H9 (cell line): Measurements from ENCODE around the gene DENND4A. TPM values are rescaled to one million over a fixed set of nuclear protein-coding genes. Genes with fewer than 3 reads are reported as not detected.

ENCODE experiments used
- DNase-seq: peaks from one replicate; pipeline ENCODE4 v3.0.0-alpha.2; 2017
- H2AFZ ChIP-seq: one replicate; pipeline ENCODE4 v1.6.1; 2013; ENCODE audit warnings: mild to moderate bottlenecking, low read length, control low read depth, moderate library complexity
- H2AK5ac ChIP-seq: 2 replicates; pipeline ENCODE4 v1.6.1; 2013; ENCODE audit warnings: low read length, control low read depth, mixed read lengths; ENCODE audit not compliant: insufficient read length
- H2BK120ac ChIP-seq: one replicate; pipeline ENCODE4 v1.6.1; 2013; ENCODE audit warnings: low read depth, mild to moderate bottlenecking, low read length, control low read depth, inconsistent platforms; ENCODE audit not compliant: poor library complexity, severe bottlenecking
- H2BK12ac ChIP-seq: 2 replicates; pipeline ENCODE4 v1.6.1; 2013; ENCODE audit warnings: low read length, control low read depth, mixed read lengths, low read depth; ENCODE audit not compliant: insufficient read length
- H2BK15ac ChIP-seq: 2 replicates; pipeline ENCODE4 v1.6.1; 2013; ENCODE audit warnings: low read depth, low read length, control low read depth
- H2BK20ac ChIP-seq: one replicate; pipeline ENCODE4 v1.6.1; 2013; ENCODE audit warnings: low read depth, mild to moderate bottlenecking, low read length, control low read depth, inconsistent platforms; ENCODE audit not compliant: poor library complexity, severe bottlenecking
- H2BK5ac ChIP-seq: 2 replicates; pipeline ENCODE4 v1.6.1; 2013; ENCODE audit warnings: low read length, control low read depth, mixed read lengths; ENCODE audit not compliant: insufficient read length
- H3K14ac ChIP-seq: 2 replicates; pipeline ENCODE4 v1.6.1; 2013; ENCODE audit warnings: low read length, control low read depth; ENCODE audit not compliant: insufficient read depth
- H3K18ac ChIP-seq: 2 replicates; pipeline ENCODE4 v1.6.1; 2013; ENCODE audit warnings: low read depth, mild to moderate bottlenecking, mixed read lengths, low read length, control low read depth; ENCODE audit not compliant: insufficient read length
- H3K23ac ChIP-seq: 2 replicates; pipeline ENCODE4 v1.6.1; 2013; ENCODE audit warnings: low read length, control low read depth, mixed read lengths, low read depth; ENCODE audit not compliant: insufficient read length
- H3K23me2 ChIP-seq: 2 replicates; pipeline ENCODE4 v1.6.1; 2013; ENCODE audit warnings: low read depth, mild to moderate bottlenecking, mixed read lengths, low read length, control low read depth; ENCODE audit not compliant: insufficient read length, poor library complexity, severe bottlenecking
- H3K27ac ChIP-seq: 2 replicates; pipeline ENCODE4 v1.5.1; 2013; ENCODE audit warnings: low read length, control low read depth, mixed read lengths, low read depth; ENCODE audit not compliant: insufficient read length
- H3K27me3 ChIP-seq: 2 replicates; pipeline ENCODE4 v1.6.1; 2013; ENCODE audit warnings: low read length, control low read depth, inconsistent platforms; ENCODE audit not compliant: insufficient read depth
- H3K4ac ChIP-seq: 2 replicates; pipeline ENCODE4 v1.6.1; 2013; ENCODE audit warnings: low read depth, mild to moderate bottlenecking, control low read depth, inconsistent platforms, low read length, moderate library complexity
- H3K4me1 ChIP-seq: 2 replicates; pipeline ENCODE4 v1.6.1; 2013; ENCODE audit warnings: low read length, control low read depth, inconsistent platforms; ENCODE audit not compliant: insufficient read depth
- H3K4me2 ChIP-seq: 2 replicates; pipeline ENCODE4 v1.6.1; 2013; ENCODE audit warnings: low read length, control low read depth, mixed read lengths; ENCODE audit not compliant: insufficient read length, insufficient read depth
- H3K56ac ChIP-seq: 2 replicates; pipeline ENCODE4 v1.6.1; 2013; ENCODE audit warnings: low read depth, mild to moderate bottlenecking, mixed read lengths, low read length, control low read depth; ENCODE audit not compliant: insufficient read length
- H3K79me1 ChIP-seq: 2 replicates; pipeline ENCODE4 v1.6.1; 2013; ENCODE audit warnings: low read depth, mild to moderate bottlenecking, moderate library complexity, low read length, control low read depth, inconsistent platforms; ENCODE audit not compliant: insufficient read depth, poor library complexity, severe bottlenecking
- H3K79me2 ChIP-seq: 2 replicates; pipeline ENCODE4 v1.6.1; 2013; ENCODE audit warnings: low read length, control low read depth, inconsistent platforms; ENCODE audit not compliant: insufficient read depth
- H3K9ac ChIP-seq: 2 replicates; pipeline ENCODE4 v1.6.1; 2013; ENCODE audit warnings: low read length, control low read depth, mixed read lengths; ENCODE audit not compliant: insufficient read length; ENCODE audit errors: extremely low read depth
- H3K9me3 ChIP-seq: one replicate; pipeline ENCODE4 v1.6.1; 2013; ENCODE audit warnings: low read depth, low read length, inconsistent platforms; ENCODE audit not compliant: control insufficient read depth
- H3T11ph ChIP-seq: one replicate; pipeline ENCODE4 v1.6.1; 2013; ENCODE audit warnings: mild to moderate bottlenecking, low read length, control low read depth, inconsistent platforms
- H4K20me1 ChIP-seq: one replicate; pipeline ENCODE4 v1.6.1; 2013; ENCODE audit not compliant: control insufficient read depth, insufficient read length, insufficient read depth
- H4K5ac ChIP-seq: 2 replicates; pipeline ENCODE4 v1.6.1; 2013; ENCODE audit warnings: low read depth, mild to moderate bottlenecking, mixed read lengths, low read length, control low read depth; ENCODE audit not compliant: insufficient read length
- H4K8ac ChIP-seq: replicated peaks from 2 replicates; pipeline ENCODE4 v1.6.1; 2013; ENCODE audit warnings: low read length, control low read depth, mixed read lengths, low read depth; ENCODE audit not compliant: insufficient read length
- H4K91ac ChIP-seq: 2 replicates; pipeline ENCODE4 v1.6.1; 2013; ENCODE audit warnings: low read depth, mild to moderate bottlenecking, moderate library complexity, mixed read lengths, low read length, control low read depth; ENCODE audit not compliant: insufficient read length
- H3K27ac Mint-ChIP-seq, 3 experiments: 2 replicates in 2 of 3; 3 replicates in 1 of 3; pipeline ENCODE4 v1.8.0; 2020 to 2021; ENCODE audit warnings: mixed read lengths in 3 of 3, mild to moderate bottlenecking in 1 of 3, moderate library complexity in 1 of 3
- H3K27me3 Mint-ChIP-seq: 2 replicates; pipeline ENCODE4 v1.8.0; 2021; ENCODE audit warnings: low read depth, mild to moderate bottlenecking, moderate library complexity, mixed read lengths
- H3K36me3 Mint-ChIP-seq, 3 experiments: 2 replicates in 2 of 3; 3 replicates in 1 of 3; pipeline ENCODE4 v1.8.0; 2020 to 2021; ENCODE audit warnings: low read depth in 3 of 3, mixed read lengths in 3 of 3; ENCODE audit not compliant: insufficient read depth in 1 of 3
- H3K4me1 Mint-ChIP-seq, 2 experiments: 2 replicates each; pipeline ENCODE4 v1.8.0; 2020; ENCODE audit warnings: mixed read lengths in 2 of 2
- H3K4me3 Mint-ChIP-seq, 2 experiments: 2 replicates in 1 of 2; 3 replicates in 1 of 2; pipeline ENCODE4 v1.8.0; 2020 to 2021; ENCODE audit warnings: mild to moderate bottlenecking in 2 of 2, mixed read lengths in 2 of 2, moderate library complexity in 1 of 2
- H3K9me3 Mint-ChIP-seq, 2 experiments: 2 replicates in 1 of 2; 3 replicates in 1 of 2; pipeline ENCODE4 v1.8.0; 2020; ENCODE audit warnings: mild to moderate bottlenecking in 2 of 2, mixed read lengths in 2 of 2, moderate library complexity in 1 of 2
- CTCF ChIP-seq: fragments of 200-600 bp; sonication (generic); conservative IDR thresholded peaks from 3 replicates; pipeline ENCODE4 v1.8.0; 2021; ENCODE audit warnings: antibody characterized with exemption, mild to moderate bottlenecking
- WGBS: extraction: QIAGEN DNeasy Blood & Tissue Kit; methylation state at CpG from one replicate; pipeline ENCODE4 v1.1.7; 2013; ENCODE audit warnings: missing lambda C conversion rate, low lambda C conversion rate, mixed read lengths; ENCODE audit not compliant: insufficient read length; ENCODE audit errors: extremely low coverage; 5-methylcytosine and 5-hydroxymethylcytosine counted together
- total RNA-seq: library from RNA; stranded (reverse); gene quantifications from 2 replicates; pipeline ENCODE4 v1.2.1, GENCODE V29; 2021

The DENND4A gene
- total RNA-seq, 1 experiment from 2014 or later: 4.7 TPM

GRCh38 chr15:65633752-65634151, 158.3 kb downstream of the DENND4A start:
- Histone ChIP-seq H4K91ac (no peak overlapping the region), H2BK12ac (no peak overlapping the region), H3K4me2 (no peak overlapping the region), H2BK5ac (no peak overlapping the region), H2AFZ (no peak overlapping the region), H4K20me1 (no peaks in the 10 kb centered on the region), H3K27ac (no peak overlapping the region), H3T11ph (no peak overlapping the region), H3K79me2 (no peaks in the 10 kb centered on the region), H2BK20ac (no peak overlapping the region), H2AK5ac (no peak overlapping the region), H2BK15ac (no peak overlapping the region), H3K4ac (no peak overlapping the region), H3K14ac (no peak overlapping the region), H4K8ac (no peak overlapping the region), H3K9me3 (no peaks in the 10 kb centered on the region), H3K56ac (no peak overlapping the region), H3K18ac (no peak overlapping the region), H3K4me1 (no peaks in the 10 kb centered on the region), H3K23ac (no peak overlapping the region), H3K9ac (no peak overlapping the region), H2BK120ac (no peak overlapping the region), H3K23me2 (no peaks in the 10 kb centered on the region), H3K79me1 (no peaks in the 10 kb centered on the region), H4K5ac (no peak overlapping the region), H3K27me3 (no peaks in the 10 kb centered on the region)
- peaks cover 15 to 16% of the 10 kb centered on the region in 2 experiments for H3K4me1 Mint-ChIP-seq
- no peaks in the 10 kb centered on the region for H3K27me3 Mint-ChIP-seq
- DNase-seq: no peak
- H3K27ac Mint-ChIP-seq: no peak overlapping the region
- H3K9me3 Mint-ChIP-seq: no peaks in the 10 kb centered on the region
- no peaks in the 10 kb centered on the region for H3K36me3 Mint-ChIP-seq
- no CpG with 5 or more reads among the region's 2 CpGs for WGBS
- TF ChIP-seq CTCF: no peak
- H3K4me3 Mint-ChIP-seq: no peak overlapping the region
